ENCODE results near the gene KDM6A.

DNA sequence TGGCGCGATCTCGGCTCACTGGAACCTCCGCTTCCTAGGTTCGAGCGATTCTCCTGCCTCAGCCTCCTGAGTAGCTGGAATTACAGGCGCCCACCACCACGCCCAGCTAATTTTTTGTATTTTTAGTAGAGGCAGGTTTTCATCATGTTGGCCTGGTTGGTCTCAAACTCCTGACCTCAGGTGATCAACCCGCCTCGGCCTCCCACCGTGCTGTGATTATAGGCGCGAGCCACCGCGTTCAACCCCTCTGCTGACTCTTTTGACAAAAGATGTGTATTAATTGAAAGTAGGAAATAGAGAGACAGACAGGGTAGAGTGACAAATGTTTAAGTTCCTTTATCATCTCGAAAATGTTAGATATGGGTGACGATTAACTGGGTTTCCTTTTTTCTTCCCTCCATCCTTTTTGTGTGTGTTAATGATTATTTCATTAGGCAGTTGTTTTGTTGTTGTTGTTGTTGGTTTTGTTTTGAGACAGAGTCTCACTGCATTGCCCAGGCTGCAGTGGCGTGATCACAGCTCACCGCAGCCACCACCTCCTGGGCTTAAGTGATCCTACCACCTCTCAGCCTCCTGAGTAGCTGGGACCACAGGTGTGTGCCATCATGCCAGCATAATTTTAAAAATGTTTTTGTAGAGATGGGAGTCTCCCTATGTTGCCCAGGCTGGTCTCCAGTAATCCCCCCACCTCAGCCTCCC, 79.5 kb downstream of the KDM6A start:
- no peak for TF ChIP-seq HDAC6 (IDR thresholded peaks at IDR 0.05; ENCODE audit: low read depth, low read length)
- no peak for TF ChIP-seq ZNF695 (CRISPR knock-in tag; IDR thresholded peaks at IDR 0.05)
- TF ChIP-seq RFX5 (IDR thresholded peaks at IDR 0.05; ENCODE audit: low read depth, low read length): no peak
- TF ChIP-seq, protein P1, sequence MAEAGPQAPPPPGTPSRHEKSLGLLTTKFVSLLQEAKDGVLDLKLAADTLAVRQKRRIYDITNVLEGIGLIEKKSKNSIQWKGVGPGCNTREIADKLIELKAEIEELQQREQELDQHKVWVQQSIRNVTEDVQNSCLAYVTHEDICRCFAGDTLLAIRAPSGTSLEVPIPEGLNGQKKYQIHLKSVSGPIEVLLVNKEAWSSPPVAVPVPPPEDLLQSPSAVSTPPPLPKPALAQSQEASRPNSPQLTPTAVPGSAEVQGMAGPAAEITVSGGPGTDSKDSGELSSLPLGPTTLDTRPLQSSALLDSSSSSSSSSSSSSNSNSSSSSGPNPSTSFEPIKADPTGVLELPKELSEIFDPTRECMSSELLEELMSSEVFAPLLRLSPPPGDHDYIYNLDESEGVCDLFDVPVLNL (CRISPR knock-in tag; IDR thresholded peaks at IDR 0.05; ENCODE audit: low read depth): no peak
- TF ChIP-seq NR2C1 (IDR thresholded peaks at IDR 0.05): no peak
- no peak for TF ChIP-seq NR2C1 (tag; IDR thresholded peaks at IDR 0.05)
- no peak for TF ChIP-seq CEBPG (CRISPR knock-in tag; IDR thresholded peaks at IDR 0.05)
- no peak for TF ChIP-seq CEBPG (tag; conservative IDR thresholded peaks at IDR 0.05 in 1 of 2, IDR thresholded peaks at IDR 0.05 in 1 of 2)
- TF ChIP-seq CBFA2T2 (conservative IDR thresholded peaks at IDR 0.05): no peak
- TF ChIP-seq, protein P2, sequence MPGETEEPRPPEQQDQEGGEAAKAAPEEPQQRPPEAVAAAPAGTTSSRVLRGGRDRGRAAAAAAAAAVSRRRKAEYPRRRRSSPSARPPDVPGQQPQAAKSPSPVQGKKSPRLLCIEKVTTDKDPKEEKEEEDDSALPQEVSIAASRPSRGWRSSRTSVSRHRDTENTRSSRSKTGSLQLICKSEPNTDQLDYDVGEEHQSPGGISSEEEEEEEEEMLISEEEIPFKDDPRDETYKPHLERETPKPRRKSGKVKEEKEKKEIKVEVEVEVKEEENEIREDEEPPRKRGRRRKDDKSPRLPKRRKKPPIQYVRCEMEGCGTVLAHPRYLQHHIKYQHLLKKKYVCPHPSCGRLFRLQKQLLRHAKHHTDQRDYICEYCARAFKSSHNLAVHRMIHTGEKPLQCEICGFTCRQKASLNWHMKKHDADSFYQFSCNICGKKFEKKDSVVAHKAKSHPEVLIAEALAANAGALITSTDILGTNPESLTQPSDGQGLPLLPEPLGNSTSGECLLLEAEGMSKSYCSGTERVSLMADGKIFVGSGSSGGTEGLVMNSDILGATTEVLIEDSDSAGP (CRISPR knock-in tag; IDR thresholded peaks at IDR 0.05): no peak
